ENCODE data around the gene SLX9.

Gene SLX9

DNA sequence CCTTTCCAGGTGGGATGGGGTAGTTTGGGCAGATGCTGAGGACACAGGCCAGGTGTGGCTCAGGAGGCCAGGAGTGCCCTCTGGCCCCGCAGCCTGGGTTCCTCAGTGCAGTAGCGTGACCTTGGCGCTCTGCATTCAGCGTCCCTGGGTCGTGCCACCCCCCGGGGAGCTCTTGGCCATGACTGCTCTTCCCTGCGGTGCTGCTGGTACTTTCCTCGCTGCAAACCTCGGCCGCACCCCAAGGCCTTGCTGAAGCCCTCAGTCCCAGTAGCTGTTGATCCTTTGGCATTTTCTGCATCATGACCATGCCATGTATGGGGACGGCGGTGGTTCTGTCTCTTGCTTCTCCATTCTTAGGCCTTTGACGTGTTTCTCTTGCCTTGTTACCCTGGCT, 13.8 kb downstream of the SLX9 start:
- TF ChIP-seq, protein P1, sequence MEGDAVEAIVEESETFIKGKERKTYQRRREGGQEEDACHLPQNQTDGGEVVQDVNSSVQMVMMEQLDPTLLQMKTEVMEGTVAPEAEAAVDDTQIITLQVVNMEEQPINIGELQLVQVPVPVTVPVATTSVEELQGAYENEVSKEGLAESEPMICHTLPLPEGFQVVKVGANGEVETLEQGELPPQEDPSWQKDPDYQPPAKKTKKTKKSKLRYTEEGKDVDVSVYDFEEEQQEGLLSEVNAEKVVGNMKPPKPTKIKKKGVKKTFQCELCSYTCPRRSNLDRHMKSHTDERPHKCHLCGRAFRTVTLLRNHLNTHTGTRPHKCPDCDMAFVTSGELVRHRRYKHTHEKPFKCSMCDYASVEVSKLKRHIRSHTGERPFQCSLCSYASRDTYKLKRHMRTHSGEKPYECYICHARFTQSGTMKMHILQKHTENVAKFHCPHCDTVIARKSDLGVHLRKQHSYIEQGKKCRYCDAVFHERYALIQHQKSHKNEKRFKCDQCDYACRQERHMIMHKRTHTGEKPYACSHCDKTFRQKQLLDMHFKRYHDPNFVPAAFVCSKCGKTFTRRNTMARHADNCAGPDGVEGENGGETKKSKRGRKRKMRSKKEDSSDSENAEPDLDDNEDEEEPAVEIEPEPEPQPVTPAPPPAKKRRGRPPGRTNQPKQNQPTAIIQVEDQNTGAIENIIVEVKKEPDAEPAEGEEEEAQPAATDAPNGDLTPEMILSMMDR (IDR thresholded peaks at IDR 0.05; ENCODE audit: control insufficient read depth, extremely low read depth, insufficient read depth), result no peak
- no peak overlapping the region for H3K4me3 ChIP-seq (ENCODE audit: low read depth, low read length)
- no peak for DNase-seq (ENCODE audit: low read depth)

DNA sequence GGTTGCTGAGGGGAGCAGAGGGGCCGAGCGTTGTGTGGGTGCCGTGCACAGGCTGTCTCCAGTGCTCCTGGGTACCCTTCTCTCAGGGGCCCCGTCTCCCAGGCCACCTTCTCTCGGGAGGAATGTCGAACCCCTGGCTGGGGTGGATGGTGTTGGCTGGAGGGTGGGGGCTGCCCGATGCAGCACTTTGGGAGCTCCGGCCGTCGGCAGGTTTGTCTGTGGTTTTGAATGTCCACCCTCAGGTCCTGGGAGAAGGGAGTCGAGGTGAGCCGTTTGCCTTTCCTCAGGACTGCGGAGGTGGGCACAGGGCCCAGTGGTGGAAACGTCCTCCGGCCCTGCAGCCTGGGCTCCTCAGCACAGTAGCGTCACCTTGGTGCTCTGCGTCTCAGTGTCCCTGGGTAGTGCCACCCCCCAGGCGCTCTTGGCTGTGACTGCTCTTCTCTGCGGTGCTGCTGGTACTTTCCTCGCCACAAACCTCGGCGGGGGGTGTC, 14.5 kb downstream of the SLX9 start:
- no peak overlapping the region for H3K4me3 ChIP-seq (ENCODE audit: low read depth, low read length)
- TF ChIP-seq, protein P1 (IDR thresholded peaks at IDR 0.05; ENCODE audit: control insufficient read depth, extremely low read depth, insufficient read depth), result no peak
- no peak for DNase-seq (ENCODE audit: low read depth)

DNA sequence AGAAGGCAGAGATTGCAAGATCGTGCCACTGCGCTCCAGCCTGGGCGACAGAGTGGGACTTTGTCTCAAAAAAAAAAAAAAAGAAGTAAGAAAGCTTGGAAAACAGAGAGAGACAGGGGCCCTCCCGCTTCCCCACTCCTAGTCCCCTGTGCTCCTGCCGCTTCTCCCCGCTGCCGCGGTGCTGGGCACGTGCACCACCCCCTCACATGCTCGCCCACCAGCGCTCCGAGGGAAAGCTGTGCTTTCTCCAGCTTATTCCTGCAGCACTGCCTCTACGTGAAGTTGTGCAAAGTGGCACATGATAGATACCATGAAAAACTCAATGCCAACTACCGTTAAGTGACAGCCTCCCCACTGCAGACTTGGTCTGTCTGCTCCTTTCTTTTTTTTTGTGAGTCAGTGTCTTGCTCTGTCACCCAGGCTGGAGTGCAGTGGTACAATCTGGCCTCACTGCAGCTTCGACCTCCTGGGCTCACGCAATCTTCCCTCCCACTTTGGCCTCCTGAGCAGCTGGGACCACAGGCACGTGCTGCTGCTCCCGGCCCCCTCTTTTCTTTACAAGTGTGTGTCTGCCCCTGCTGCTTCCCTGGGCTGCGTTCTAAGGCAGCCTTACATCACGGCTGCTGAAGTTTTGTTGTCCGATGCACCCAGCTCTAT, 15.4 kb downstream of the SLX9 start:
- H3K4me3 ChIP-seq (ENCODE audit: low read depth, low read length), result no peak overlapping the region
- DNase-seq (ENCODE audit: low read depth), result no peak
- TF ChIP-seq, protein P1 (IDR thresholded peaks at IDR 0.05; ENCODE audit: control insufficient read depth, extremely low read depth, insufficient read depth), result no peak

DNA sequence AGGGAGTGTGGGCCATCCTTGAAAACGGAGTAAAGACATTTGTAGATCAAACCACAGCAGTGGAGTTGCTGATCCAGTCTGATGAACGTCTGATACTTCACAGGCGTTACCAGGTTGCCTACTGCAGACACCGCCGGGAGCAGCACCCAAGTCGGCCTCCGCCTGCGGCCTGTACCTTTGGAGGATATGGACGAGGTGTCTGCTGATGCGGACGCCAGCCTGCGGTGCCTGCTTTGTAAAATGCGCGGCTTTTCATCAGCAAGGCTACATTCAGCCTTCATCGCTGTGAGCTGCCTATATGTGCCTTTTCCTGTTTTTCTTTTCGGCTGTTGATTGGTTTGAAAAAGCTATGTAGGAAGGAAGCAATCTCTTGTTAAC, 16.0 kb downstream of the SLX9 start:
- no peak for DNase-seq (ENCODE audit: low read depth)
- TF ChIP-seq, protein P1 (IDR thresholded peaks at IDR 0.05; ENCODE audit: control insufficient read depth, extremely low read depth, insufficient read depth), result no peak
- no peak overlapping the region for H3K4me3 ChIP-seq (ENCODE audit: low read depth, low read length)

DNA sequence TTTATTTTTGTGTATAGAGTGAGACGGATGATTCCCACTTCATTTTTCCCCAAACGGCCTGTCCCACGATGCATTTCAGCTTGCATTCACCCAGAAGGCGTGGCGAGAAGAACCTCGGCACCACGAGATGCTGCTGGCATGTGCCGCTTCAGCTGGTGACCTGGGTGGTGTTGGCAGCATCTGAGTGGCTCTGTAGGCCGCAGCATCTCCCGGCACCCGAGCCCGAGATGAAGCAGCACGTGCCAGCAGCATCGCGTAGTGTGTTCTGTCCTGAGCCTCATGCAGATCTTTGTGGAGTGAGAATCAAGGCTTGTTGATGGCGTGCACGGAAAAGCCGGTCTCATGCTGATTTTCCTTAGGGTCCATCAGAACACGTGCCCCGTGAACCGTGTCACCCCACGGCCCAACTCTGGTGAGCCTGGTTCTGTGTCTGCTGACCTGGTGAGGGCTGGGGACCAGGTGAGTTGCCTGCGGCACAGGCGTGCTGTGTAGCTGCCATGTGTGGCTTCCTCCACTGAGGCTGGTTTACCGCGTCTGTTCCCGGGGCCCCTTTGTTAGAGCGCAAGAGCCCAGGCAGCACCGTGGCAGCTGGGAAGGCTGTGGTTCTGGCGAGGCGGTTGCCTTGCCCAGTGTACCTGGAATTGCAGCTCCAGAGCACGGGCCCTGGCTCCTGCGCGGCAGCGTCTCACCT, 16.7 kb downstream of the SLX9 start:
- no peak overlapping the region for H3K4me3 ChIP-seq (ENCODE audit: low read depth, low read length)
- TF ChIP-seq, protein P1 (IDR thresholded peaks at IDR 0.05; ENCODE audit: control insufficient read depth, extremely low read depth, insufficient read depth), result no peak
- no peak for DNase-seq (ENCODE audit: low read depth)

DNA sequence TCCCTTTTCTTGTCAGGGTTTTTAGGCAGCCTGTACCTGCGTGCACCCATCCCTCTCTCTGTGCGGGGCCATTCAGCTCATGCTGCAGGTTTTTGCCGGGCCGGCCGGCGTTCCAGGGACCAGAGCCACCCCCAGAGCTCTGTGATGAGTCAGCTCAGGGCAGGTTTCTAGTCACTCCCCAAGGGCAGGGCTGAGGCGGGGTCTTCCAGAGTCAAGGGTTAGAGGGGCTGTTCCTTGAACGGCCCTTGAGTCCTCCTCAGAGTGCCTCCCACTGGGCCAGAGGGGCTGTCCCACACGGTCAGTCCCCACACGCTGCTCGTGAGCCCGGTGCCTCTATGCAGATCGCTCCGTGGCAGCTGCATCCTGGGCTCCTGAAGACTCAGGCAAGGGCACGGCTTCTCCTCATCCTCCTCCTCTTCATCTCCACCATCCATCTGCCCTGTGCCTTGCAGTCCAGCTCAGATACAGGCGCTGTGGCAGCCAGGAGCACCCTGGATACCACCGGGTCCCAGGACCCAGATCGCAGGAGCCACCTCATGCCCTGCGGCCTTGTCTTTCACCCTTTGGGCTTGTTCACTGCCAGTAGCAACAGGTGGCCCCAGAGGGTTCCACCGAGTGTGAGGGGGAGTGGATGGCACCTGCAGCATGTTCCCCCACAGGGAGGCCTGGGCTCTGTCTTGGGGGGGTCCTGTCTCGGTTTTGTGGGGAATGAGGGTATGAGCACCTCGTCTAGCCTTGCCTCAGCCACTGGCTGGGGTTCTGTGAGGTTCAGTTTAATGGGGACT, 17.4 kb downstream of the SLX9 start:
- TF ChIP-seq, protein P1 (IDR thresholded peaks at IDR 0.05; ENCODE audit: control insufficient read depth, extremely low read depth, insufficient read depth), result no peak
- DNase-seq (ENCODE audit: low read depth), result no peak
- H3K4me3 ChIP-seq (ENCODE audit: low read depth, low read length), result no peak overlapping the region

Data from LNCaP clone FGC (cell line).